NCI-H526 treated with DMSO at 0.1 percent for 48 hours (cell line): ENCODE results near the gene SLC6A1.

Experiments
- DNase-seq: peaks from one replicate; lab custom pipeline; 2025; lab: John Stamatoyannopoulos, UW

The SLC6A1 gene

DNA sequence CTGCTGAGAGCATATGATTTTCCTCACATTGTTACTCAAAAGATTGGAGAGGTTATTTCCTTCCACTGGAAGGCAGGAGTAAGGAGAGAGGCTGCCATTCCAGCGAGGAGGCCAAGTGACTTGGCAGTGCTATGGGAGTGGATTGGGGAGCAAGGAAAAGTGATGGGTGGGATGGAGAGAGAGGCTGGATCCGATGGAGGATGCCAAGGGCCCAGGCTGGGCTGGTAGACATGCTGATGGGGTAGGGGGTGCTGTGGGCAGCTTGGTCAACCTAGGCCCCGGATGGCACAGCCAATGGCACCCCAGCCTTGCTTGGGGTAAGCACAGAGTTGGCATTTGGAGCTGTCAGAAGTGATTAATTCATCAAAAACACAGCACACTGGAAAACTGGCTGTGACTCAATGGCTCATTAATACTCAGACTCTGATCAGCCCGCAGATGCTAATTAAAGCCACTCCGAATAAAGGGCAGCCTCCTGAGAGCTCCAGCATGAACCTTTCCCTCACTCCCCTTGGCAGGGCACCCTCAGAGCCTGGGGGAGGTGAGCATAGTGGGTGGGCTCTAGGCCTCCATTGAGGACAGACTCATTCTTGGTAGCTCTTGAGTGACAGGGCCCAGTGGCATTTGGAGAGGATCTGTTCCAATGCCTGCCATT, 22.1 kb upstream of the SLC6A1 start:
- no peak for DNase-seq

GRCh38 chr3:10972072-10972782, 20.3 kb upstream of the SLC6A1 start:
- DNase-seq = no peak

DNA sequence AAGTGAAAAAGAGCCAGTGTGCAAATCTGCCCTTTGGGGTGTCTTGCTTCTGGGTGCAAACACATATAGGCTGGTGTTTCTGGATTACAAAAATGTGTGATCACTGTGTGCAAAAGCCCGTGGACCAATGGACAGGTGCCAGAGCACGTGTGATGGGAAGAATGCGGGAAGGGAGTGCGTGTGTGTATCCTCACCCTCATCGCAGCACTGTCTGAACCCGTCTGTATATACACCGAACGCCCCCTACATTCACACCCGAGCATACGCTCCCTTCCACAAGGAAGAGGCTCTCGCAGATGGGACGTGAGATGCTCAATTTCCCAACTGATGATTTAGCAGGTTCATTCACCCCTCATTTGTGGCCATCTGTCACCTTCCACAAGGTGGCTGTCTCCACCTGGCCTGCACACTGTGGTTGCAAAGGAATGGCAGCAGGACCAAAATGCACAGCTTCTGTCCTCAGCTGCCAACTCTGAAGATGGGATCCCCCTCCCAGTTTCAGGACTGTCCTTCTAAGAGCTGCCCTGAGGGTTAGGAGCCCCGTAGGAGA, 19.4 kb upstream of the SLC6A1 start:
- no peak for DNase-seq

DNA sequence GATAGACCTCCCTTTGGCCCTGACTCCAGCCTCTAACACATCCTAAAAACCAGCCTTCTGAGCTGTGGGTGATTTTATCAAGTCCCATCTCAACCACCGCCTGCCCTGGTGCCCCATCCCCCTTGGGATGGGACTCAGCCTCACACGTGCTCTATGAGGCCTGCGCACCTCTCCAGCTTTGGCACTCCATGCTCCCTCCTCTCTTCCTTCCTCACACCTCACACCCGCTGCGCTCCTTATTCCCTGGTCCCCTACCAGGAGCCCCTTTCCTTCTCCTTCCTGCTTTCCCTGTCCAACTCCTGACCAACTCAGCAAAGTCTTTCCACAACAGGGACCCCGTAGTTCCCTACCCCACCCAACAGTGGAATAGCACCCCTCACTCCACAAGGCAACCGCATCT, 18.4 kb upstream of the SLC6A1 start:
- DNase-seq = no peak

DNA sequence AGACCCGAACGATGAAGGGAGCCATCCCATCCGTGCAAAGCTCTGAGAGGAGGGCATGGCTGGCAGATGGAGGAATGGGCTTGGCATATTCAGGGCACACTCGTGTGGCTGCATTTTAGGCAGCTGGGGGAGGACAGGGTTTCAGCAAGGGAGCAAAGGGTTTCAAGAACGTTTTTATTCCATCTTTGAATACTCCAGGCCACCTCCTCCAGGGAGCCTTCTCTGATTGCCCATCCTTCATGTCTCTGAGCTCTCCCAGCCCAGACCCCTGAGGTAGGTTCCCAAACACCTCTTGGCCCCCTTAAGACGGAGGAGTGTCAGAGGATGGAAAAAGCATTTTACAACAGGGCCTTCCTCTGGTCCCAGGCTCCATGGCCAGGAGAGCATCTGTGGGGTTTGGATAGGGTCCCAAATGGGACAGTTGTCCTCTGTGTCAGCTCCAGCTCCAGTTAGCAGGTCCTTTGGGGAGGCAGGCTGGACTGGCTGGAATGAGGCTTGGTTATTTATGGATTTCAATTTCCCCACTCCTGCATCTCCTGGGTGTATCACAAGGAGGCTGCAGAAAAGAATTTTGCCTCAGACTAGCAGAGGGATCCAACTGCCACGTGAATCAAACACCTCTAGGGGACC, 17.7 kb upstream of the SLC6A1 start:
- no peak for DNase-seq

DNA sequence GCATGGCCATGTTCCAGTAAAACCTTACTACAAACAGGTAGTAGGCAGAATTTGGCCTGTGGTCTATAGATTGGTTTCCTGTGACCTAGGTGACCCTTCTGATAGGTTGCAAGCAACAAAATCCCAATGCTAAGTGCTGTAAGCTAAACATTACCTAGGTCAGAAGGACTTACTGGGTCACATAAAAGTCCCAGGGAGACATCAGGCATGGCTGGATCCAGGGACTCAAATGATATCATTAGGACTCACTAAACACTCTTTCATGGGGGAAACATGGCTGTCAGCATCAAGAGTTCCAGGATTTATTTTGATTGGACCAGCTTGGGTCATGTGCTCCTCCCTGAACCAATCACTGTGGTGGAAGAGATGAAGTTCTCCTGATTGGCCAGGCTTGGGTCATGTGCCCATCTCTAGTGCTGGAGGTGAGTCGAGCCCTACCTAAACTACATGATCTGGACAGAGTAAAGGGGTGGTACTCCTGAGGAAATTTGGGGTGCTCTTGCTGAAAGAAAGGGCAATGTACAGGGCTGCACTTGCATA, 16.8 kb upstream of the SLC6A1 start:
- no peak for DNase-seq

- no peak for DNase-seq
Observed at GRCh38 chr3:10976770-10977169, 15.8 kb upstream of the SLC6A1 start.

GRCh38 chr3:10977892-10978510, 14.5 kb upstream of the SLC6A1 start:
- DNase-seq = peak; percentile 61

GRCh38 chr3:10978956-10979355, 13.6 kb upstream of the SLC6A1 start:
- DNase-seq = no peak

DNA sequence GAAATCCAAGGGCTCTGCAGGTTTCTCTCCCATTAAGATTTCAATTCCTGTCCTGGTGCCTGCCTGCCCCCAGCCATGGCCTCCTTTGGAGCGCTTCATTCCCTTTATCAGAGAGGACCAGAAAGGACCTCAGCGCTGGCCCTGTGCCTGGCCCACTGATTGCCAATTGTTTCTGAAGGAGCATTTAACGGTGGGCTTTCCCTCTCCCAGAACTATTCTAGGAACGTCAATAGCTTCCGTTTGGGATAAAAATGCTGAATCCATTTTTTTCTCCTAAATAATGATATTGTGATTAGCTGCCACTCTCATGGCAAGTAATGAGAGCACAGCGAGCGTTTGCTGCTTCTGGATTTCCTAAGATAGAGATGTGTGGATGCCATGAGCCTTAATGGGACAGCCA, 12.2 kb upstream of the SLC6A1 start:
- no peak for DNase-seq

DNA sequence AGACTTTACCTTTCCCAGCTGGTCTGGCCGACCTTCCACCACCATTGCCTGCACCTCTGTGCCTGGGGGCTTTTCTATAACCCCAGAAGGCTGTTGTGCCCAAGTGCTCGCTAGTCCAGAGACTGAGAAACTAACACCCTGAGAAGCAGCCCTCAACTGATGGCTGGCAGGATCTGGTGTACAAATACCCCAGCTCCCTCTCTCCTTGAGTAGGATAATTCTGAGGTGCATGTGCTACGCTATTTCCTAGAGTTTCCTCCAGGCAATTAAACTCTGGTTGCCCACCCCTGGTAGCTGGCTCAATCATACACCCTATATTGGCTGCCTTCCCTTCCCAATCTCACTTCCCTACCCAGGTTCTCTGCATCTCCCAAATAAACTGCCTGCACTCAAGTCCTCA, 11.5 kb upstream of the SLC6A1 start:
- DNase-seq = no peak

DNA sequence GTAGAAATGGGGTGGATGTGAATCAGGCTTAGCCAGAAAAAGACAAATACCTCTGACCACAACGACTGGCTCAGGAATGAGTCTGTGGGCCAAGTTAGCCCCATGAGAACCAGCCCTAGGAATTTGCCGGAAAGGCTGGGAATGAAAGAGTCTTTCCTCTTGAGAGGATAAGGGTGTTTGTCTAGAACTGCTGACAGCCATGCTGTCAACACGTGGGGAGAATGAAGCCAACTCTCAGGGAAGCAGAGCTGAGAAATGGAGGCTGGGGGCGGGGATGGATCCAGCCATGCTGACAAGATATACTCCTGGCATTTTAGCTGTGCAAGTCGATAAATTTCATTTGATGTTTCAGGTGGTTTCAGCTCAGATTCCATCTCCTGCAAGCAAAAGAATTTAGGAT, 10.6 kb upstream of the SLC6A1 start:
- DNase-seq = no peak

DNA sequence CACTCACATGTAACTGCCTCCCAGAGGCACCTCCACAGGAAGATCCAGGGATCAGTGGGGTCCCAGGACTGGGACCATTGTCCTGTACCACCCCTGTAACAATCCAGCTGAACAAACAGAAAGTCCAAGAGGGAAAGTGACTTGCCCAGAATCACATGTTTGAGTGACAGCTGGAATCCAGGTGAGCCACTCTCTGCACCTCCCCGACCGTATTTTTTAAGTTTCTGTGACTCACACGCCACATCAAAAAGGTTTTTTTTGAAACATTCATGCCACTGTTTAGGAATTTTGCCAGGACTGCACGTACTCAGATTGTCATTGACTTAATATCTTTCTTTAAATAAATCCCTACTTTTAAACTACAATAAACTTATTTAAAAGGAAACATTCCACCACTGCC, 9.8 kb upstream of the SLC6A1 start:
- DNase-seq = no peak

- peak; percentile 10 for DNase-seq
Observed at GRCh38 chr3:10983219-10983916, 9.2 kb upstream of the SLC6A1 start.

- DNase-seq = no peak
Observed at GRCh38 chr3:10984371-10984896, 8.1 kb upstream of the SLC6A1 start.

DNA sequence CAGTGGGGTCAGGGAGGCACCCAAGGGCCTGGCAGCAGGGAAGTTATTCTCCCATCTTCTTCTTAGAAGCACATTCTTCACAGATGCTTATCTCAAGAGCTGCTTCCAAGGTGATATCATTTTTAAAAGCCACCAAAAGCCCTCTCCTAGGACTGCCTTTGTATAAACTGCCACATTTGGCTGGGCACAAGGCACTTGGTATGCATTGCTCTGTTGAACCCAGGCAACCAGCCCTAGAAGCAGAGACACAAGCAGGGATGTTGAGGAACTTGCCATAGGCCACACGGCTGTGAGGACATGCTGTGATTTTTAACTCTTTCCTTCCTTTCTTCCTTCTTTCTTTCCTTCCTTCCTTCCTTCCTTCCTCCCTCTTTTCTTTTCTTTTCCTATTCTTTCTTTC, 7.4 kb upstream of the SLC6A1 start:
- no peak for DNase-seq

- DNase-seq = no peak
Observed at GRCh38 chr3:10986592-10986991, 6.0 kb upstream of the SLC6A1 start.

DNA sequence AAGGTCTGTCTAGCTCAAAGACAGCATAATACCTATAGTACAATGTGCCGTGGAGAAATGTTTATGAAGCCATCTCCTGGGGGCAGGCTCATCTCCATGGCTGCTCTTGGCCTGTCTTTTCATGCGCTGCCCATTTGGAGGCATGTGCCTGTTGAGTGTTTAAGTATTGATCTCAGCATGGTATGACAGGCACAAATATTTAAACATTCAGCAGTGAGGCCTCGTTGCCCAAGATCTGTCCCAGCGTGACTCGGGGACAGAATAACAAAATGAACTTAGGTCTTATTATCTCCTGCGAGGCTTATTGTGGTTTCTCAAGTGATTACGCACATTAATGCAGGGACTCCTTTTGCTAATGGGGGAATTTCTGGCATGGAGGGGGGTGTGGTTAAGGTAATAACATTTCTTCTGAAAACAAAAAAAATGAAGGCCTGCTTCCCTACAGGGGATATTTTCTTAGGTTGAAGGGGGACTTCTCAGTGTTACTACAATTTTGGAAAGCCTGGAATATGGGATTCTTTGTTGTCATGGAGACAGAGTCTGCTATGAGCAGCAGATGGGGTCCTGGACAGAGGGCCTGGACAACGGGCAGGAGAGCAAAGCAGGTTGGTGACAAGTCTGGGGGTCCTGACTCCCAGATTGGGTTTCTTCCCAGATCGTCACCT, 4.4 kb upstream of the SLC6A1 start:
- no peak for DNase-seq

DNA sequence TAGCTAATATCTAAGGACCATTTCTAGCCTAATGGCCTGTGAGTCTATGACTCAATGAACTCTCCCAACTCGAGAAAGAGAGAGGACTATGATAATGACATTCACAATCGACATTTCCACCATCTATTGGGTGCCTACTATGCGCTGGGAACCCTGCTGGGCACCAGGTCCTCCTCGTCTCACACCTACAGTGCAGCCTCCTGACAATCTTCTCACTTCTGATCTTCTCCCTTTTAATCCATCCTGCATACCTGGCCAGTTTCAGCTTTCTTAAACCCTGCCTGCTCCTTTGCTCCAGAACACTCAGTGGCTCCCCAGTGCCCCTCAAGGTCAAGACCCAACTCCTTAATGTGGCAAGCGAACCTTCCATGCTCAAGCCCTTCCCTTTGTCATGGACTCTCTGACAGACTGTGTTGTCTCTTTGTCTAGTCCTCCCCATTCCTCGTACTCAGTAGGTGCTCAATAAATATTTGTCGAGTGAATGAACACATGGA, 3.5 kb upstream of the SLC6A1 start:
- DNase-seq = no peak

- no peak for DNase-seq
Observed at GRCh38 chr3:10992943-10993728, 588 bp downstream of the SLC6A1 start.
